DMS114 treated with DMSO at 0.1 percent for 48 hours (cell line): Measurements from ENCODE around the gene ICAM5.
A peak's percentile ranks its signal among the peaks of the same experiment; 100 is the strongest.

Experiments
- DNase-seq: peaks from one replicate; lab custom pipeline; 2025; ENCODE audit not compliant: unreplicated experiment; lab: John Stamatoyannopoulos, UW

ICAM5 gene

DNA sequence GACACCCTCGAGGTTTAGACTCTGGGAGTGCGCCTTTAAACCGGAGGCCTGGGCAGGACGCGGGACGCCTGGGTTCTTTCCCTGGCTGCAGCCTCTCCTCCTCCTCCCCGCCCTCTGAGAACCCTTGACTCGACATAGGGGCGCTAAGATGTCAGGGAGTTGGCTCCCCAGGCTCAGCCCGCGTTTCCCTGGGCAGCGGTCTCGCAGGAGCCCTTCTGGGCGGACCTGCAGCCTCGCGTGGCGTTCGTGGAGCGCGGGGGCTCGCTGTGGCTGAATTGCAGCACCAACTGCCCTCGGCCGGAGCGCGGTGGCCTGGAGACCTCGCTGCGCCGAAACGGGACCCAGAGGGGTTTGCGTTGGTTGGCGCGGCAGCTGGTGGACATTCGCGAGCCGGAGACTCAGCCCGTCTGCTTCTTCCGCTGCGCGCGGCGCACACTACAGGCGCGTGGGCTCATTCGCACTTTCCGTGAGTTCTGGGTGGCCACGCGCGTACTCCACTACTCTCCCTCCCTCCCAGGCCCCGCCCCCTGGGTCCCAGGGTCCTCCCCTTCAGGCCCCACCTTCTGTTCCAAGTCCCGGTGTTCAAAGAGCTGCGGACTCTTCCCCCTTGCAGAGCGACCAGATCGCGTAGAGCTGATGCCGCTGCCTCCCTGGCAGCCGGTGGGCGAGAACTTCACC lies 1.3 kb downstream of the ICAM5 start:
- DNase-seq, result peak; percentile 36

DNA sequence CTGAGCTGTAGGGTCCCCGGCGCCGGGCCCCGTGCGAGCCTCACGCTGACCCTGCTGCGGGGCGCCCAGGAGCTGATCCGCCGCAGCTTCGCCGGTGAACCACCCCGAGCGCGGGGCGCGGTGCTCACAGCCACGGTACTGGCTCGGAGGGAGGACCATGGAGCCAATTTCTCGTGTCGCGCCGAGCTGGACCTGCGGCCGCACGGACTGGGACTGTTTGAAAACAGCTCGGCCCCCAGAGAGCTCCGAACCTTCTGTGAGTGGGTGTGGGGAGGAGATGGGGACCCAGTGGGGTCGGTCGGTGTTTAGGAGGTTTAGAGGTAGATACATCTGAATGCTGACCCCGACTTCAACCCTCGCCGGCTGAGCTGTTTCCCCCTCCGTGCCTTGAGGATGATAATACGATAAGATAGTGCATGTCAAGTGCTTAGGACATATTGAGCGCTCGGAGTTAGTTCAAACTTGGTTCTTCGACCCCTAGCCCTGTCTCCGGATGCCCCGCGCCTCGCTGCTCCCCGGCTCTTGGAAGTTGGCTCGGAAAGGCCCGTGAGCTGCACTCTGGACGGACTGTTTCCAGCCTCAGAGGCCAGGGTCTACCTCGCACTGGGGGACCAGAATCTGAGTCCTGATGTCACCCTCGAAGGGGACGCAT lies 1.9 kb downstream of the ICAM5 start:
- DNase-seq, result no peak

DNA sequence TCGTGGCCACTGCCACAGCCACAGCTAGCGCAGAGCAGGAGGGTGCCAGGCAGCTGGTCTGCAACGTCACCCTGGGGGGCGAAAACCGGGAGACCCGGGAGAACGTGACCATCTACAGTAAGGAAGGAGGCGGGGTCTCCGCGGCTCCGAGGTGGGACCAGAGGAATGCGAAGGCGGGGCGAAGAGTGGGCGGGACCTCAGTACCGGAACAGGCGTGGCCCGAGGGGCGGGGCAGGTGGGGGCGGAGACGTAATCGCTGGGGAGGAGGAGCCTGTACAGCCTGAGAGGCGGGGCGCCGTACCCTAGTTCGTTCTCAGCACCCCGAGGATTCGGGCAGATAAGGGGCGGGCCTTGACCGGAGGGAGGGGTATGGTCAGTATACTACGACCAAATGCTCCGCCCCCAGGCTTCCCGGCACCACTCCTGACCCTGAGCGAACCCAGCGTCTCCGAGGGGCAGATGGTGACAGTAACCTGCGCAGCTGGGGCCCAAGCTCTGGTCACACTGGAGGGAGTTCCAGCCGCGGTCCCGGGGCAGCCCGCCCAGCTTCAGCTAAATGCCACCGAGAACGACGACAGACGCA lies 2.5 kb downstream of the ICAM5 start:
- no peak for DNase-seq

DNA sequence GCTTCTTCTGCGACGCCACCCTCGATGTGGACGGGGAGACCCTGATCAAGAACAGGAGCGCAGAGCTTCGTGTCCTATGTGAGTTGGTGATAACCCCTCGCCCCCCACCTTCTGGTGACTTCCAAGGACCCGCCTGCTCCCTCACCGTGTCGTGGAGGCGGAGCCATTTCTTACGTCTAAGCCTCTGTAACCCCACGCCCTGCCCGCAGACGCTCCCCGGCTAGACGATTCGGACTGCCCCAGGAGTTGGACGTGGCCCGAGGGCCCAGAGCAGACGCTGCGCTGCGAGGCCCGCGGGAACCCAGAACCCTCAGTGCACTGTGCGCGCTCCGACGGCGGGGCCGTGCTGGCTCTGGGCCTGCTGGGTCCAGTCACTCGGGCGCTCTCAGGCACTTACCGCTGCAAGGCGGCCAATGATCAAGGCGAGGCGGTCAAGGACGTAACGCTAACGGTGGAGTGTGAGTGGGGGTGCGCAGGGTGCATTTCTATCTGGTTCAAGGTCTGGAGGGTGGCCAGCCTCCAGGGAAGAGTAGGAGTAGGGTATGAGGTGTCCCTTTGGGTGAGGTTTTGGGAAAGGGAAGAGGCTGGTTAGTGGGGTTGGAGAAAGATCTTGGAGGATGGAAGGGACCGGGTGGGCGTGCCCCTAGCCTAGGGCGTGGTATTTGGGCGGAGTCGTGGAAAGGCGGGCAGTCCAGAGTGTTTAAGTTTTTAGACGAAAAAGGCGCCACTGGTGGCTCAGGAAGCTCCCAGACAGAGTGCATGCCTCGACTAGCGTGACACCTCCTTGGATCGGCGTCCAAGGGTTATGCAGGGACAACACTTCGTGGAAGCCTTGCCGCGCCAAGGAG lies 3.3 kb downstream of the ICAM5 start:
- no peak for DNase-seq

DNA sequence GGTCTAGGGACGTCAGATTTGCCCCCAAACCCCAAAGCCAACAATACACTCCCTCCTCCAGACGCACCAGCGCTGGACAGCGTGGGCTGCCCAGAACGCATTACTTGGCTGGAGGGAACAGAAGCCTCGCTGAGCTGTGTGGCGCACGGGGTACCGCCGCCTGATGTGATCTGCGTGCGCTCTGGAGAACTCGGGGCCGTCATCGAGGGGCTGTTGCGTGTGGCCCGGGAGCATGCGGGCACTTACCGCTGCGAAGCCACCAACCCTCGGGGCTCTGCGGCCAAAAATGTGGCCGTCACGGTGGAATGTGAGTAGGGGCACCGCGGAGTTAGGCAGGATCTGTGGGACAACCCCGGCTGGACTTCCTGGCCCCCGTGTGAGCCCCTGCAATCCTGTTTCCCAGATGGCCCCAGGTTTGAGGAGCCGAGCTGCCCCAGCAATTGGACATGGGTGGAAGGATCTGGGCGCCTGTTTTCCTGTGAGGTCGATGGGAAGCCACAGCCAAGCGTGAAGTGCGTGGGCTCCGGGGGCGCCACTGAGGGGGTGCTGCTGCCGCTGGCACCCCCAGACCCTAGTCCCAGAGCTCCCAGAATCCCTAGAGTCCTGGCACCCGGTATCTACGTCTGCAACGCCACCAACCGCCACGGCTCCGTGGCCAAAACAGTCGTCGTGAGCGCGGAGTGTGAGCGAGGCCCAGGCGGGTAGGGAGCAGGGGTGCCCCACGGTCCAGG lies 4.0 kb downstream of the ICAM5 start:
- no peak for DNase-seq

DNA sequence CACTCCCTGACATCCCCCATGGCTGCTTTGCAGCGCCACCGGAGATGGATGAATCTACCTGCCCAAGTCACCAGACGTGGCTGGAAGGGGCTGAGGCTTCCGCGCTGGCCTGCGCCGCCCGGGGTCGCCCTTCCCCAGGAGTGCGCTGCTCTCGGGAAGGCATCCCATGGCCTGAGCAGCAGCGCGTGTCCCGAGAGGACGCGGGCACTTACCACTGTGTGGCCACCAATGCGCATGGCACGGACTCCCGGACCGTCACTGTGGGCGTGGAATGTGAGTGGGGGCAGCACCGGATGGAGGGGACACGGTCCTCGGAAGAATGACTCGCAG lies 4.6 kb downstream of the ICAM5 start:
- no peak for DNase-seq

DNA sequence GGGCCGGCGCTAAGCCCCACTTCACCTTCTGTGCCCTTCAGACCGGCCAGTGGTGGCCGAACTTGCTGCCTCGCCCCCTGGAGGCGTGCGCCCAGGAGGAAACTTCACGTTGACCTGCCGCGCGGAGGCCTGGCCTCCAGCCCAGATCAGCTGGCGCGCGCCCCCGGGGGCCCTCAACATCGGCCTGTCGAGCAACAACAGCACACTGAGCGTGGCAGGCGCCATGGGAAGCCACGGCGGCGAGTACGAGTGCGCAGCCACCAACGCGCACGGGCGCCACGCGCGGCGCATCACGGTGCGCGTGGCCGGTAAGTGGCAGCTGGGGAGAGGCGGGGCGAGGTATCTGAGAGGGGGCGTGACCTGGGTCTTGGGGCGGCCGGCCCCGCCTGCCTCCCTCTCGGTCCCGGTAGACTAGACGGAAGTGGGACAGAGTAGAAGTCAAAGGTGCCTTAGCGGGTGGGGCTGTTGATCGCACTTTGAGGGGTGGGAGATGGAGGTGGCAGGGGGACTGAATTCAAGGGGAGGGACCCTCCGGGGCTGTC lies 5.6 kb downstream of the ICAM5 start:
- DNase-seq, result no peak

DNA sequence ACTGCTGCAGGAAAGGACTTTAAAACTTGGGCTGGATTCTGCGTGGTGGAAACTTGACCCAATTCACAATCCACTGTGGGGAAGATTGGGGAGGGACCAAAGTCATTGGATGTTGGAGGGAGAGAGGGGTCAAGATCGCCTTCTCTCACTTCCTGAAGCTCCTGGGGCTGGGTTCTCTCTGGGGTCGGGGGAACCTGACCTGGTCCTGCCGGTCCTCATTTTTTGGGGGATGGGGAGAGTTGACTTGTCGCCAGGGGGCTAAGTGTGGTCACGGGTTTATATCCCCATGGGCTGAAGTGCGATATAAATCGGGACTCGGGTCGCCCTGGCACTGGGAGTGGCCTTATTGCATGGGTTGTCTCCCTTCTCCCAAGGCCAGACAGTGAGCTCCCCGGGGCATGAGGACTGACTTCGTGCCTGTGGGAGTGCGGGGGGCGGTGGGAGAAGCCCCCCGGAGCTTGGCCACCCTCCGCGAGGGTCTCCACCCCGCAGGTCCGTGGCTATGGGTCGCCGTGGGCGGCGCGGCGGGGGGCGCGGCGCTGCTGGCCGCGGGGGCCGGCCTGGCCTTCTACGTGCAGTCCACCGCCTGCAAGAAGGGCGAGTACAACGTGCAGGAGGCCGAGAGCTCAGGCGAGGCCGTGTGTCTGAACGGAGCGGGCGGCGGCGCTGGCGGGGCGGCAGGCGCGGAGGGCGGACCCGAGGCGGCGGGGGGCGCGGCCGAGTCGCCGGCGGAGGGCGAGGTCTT lies 6.3 kb downstream of the ICAM5 start:
- no peak for DNase-seq

DNA sequence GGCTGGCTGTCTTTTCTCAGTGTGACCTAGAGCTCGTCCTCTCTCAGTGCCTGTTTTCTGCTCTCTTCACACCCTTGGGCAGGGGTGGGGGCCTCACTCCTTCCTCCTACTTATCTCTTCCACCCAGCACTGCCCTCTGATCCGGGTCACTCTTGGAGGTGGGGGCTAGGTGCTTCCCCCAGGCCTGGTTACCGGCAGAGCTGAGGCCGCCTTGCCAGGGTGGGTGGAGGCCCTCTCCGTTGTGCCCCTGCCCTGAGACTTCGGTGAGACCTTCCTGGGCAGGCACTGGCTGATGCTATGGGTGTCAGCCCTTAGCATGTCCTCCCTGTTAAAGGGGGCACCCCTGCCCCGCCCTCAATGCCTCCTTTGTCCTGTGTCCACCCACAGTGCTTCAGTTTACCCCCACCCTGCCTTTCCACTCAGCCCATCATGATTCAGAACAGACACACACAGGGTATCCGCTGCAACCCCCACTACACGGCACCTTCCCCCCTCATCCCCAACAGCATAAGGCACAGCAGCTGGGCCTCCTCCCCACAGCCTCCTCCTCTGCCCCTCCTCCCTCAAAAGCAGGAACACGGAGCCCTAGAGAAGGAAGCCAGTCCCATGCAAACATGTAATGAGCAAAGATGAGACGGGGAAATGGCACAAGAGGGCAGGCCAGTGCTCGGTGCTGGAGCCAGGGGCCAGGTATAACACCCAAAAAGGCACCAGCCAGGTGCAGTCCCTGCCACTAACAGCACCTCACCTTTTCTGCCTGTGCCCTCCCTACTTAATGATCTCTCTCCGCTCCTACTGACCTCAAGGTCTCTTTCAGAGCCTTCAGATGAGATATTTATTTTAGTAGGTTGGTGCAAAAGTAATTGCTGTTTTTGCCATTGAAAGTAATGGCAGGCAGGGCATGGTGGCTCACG lies 10.1 kb downstream of the ICAM5 start:
- DNase-seq, result no peak

DNA sequence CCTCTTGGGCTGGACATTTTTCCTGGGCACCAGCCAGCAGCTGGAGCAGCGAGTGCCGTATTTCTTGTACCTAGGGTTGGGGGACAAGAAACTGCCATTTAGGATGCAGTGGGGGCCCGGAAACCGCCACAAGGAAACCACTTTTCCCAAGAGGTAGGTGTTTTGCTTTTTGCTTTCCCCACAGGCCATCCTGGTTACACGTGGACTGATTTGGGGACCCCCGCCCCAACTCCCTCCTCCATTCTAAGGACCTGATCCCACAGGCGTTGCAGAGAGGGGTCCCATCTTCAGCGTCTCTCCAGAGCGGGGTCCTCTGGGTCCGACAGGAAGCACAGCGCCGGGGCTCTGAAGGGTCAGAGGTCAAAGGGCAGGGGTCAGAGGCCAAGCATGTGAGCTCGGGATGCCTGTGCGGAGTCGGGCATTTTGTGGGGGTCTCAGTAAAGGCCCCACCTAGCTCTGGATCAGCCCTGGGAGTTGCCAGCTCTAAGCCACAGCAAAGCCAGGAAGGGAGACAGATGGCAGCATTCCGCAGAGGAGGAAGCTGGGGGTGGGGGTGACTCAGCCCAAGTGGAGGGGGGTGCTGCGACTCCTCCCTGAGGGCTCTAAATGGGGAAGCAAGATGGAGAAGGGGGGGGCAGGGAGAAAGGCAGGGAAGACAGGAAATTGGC lies 15.5 kb downstream of the ICAM5 start:
- no peak for DNase-seq

DNA sequence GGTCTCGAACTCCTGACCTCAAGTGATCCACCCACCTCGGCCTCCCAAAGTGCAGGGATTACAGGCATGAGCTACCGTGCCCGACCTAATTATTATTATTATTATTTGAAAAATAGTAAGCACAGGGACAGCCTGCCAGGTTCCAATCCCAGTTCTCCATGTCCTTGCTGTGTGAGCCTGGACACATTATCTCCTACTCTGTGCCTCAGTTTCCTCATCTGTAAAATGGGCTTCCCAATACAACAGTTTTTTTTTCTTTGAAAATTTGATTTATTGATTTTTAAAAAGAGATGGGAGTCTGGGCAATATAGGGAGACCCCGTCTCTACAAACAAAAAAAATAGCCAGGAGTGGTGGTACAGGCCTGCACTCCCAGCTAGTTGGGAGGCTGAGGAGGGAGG lies 16.6 kb downstream of the ICAM5 start:
- DNase-seq, result no peak

DNA sequence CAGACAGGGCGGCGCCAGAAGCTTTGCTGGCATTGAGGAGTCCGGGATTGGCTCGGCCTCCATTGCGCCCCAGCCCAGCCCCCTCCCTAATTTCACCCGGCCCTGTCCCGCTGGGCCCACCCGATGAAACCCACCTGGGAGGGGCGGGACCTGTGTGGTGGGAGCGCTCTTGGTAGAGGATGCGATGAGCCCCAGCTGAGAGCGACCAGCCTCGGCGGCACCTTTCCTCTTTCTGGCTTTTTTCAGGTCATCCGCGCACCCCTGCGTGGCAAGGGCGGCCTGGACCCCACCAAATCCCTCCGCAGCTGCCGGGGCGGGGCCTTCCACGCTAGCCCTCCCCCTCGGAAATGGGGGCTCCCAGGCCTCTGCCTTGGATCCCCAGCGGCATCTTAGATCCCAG lies 19.7 kb downstream of the ICAM5 start, which contains the start of gene ZGLP1:
TSS of gene ZGLP1 (minus strand) at position 393 of the 400 bp plus-strand sequence.
- no peak for DNase-seq

DNA sequence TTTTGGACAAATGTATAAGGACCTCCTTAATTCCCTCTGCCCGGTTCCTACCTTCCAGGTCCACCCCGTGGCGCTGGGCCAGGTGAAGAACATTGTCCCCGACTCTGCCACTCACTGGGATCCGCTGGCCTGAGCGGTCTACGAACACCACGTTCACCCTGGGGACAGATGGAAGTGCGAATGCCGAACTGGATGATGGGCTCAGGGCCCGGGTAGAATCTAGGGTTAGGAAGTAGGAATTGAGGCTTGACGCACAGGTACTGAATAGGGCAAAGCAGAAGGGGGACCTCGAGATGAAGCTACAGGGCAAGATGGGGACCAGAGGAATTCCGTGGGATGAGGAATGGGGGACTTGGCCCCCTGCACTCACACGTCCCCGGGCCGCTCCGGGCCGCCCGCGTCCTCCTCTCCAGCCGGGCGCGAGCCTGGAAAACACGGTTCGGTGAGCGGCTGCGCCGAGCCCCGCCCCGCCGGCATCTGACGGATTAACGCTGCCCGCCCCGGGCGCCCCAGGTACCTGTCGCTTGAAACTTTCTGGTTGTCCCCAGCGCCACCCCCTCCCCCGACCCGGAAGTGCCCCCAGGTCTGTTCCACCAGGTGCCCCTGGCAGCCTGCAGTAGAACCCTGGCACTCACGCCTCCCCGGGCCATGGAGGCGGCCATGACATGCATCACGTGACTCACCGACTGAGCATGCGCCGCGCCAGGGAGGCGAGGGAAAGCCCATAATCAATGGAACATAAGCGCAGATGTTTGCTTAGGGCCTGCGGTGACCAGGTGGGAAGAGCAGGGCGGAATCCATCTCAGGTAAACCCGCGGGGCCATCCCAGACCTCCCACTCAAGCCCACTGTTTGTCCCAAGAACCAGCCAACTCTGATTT lies 25.8 kb downstream of the ICAM5 start, which contains the start of gene FDX2:
TSS of gene FDX2 (minus strand) at position 681 of the 880 bp plus-strand sequence. CDS start at position 662, 19 bp downstream.
- peak; percentile 35 for DNase-seq

DNA sequence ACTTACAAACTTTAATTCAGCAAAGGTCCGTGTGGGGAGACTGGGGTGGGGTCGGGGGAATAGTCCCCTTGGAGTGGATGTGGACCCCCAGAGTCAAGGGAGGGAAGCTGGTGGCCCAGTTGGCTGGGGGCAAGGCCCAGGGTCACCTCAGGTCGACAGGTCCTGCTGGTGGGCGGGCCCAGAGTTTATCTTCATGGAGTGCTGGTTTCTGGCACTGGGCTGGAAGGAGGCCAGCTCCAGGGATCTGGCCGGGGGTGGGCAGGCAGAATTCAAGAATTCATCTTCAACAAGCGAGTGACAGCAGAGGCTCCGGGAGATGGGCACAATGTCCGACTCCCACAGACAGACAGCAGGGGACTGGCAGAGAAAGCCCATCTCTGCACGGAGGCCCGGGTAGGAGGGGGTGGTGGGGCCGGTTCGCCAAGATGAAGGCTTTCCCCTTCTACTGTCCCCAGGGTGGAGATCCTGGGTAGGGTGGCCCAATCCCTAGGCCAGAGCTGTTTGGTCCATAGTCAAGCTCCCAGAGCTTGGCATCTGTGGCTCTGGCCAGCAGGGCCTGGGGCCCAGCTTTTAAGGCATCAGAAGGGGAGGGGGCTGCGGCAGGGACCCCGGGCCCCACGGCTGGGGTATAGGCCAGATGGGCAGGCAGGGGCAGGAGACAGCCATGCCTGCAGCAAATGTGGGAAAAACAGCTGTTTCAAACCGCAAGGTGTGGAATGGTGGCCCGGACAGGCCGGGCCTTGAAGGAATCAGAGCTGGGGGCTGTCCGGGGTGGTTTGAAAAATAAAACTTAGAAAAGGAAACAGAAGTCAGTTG lies 26.7 kb downstream of the ICAM5 start:
- DNase-seq, result no peak

DNA sequence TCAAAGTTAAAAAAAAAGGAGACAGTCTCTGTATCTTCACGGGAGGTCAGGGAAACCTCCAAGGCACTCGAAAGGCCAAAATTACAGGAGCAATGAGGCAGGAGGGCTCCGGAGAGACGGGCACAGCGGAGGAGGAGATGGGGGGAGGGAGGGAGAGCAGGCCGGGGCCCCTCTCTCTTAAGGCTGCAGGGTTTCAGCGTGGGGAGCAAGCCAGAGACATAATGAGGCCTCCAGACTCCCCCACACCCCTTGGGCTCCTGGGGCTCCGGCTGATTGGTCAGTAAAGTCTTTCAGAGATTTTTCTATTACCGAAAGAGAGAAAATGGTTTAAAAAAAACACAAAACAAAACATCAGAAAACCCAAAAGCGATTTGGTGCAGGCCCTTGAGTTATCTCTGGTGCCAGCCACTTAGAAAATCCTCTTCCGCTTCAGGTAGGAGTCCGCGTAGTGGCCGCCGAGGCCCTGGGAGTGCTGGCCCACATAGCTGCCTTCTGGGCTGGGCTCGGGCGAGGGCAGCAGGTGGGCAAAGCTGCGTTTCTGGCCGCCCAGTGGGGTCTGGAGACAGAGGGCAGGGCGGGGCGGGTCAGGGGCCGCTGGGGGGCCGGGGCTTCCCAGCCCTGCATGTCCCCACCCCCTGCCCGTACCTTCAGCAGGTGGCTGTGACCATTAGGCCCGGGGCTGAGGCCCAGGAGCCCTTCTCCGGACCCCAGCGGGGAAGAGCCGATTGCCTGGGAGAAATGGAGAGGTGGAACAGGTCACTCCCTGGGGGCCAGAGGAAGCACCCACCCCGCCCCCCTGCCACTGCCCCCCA lies 27.5 kb downstream of the ICAM5 start:
- DNase-seq, result no peak
